Esophagus muscularis mucosa (tissue), 4 donors: Measurements from ENCODE around the gene GALNT13. TPM values are rescaled to one million over a fixed set of nuclear protein-coding genes. Genes with fewer than 3 reads are reported as not detected.

Experiments used
- DNase-seq: peaks from one replicate; pipeline ENCODE4 v3.0.0-alpha.2; 2017; ENCODE audit errors: extremely low spot score
- H3K27ac ChIP-seq, 4 donors: fragments of 200-600 bp; sonication (generic); replicated peaks in 1 of 4; 1 replicate in 3 of 4; 2 replicates in 1 of 4; pipeline ENCODE4 v1.5.1; 2016 to 2019; ENCODE audit warnings: mild to moderate bottlenecking in 1 of 4
- H3K27me3 ChIP-seq, 4 donors: fragments of 200-600 bp; sonication (generic); one replicate each; pipeline versions ENCODE4 v1.5.1 to v1.6.0; 2016 to 2019
- H3K36me3 ChIP-seq, 4 donors: fragments of 200-600 bp; sonication (generic); one replicate each; pipeline ENCODE4 v1.5.1; 2016 to 2019
- H3K4me1 ChIP-seq, 4 donors: fragments of 200-600 bp; sonication (generic); one replicate each; pipeline ENCODE4 v1.5.1; 2016 to 2019
- H3K4me3 ChIP-seq, 4 donors: fragments of 200-600 bp; sonication (generic); 1 replicate in 2 of 4; 2 replicates in 2 of 4; pipeline ENCODE4 v1.5.1; 2016 to 2019; ENCODE audit warnings: mild to moderate bottlenecking in 4 of 4, moderate library complexity in 1 of 4
- H3K9me3 ChIP-seq, 4 donors: fragments of 200-600 bp; sonication (generic); 1 replicate in 3 of 4; 2 replicates in 1 of 4; pipeline ENCODE4 v1.5.1; 2016 to 2019
- EP300 ChIP-seq: sonication (generic); formaldehyde crosslinking; IDR thresholded peaks from one replicate; pipeline ENCODE4 v1.6.1; 2017; ENCODE audit warnings: antibody characterized with exemption
- POLR2A ChIP-seq: fragments of 450-650 bp; IDR thresholded peaks from one replicate; pipeline ENCODE4 v1.6.1; 2017; ENCODE audit warnings: antibody characterized with exemption, moderate library complexity, mild to moderate bottlenecking, low read depth
- POLR2AphosphoS5 ChIP-seq, 2 donors: sonication (generic); formaldehyde crosslinking; IDR thresholded peaks; one replicate each; pipeline ENCODE4 v1.6.1; 2017; ENCODE audit warnings: antibody characterized with exemption in 2 of 2
- WGBS: methylation state at CpG from one replicate; pipeline ENCODE4 v1.1.5; 2018; 5-methylcytosine and 5-hydroxymethylcytosine counted together
- intact Hi-C: fragments of 100-400 bp; cut with DNase I; formaldehyde crosslinking; loops from one replicate; pipeline ENCODE4 v1.15.1; 2023
- total RNA-seq, 4 donors: library from RNA; depleted of rRNA; stranded (reverse); fragments of >200 nt; gene quantifications; one replicate each; pipeline versions ENCODE4 v1.1.0 to v1.2.1, GENCODE V29; 2016
- TF ChIP-seq, protein P1 (sequence below), 3 experiments: fragments of 200-600 bp in 2 of 3; fragments of 450-650 bp in 1 of 3; sonication (generic) in 2 of 3; IDR thresholded peaks; one replicate each; pipeline ENCODE4 v1.5.1; 2017 to 2019; ENCODE audit warnings: antibody characterized with exemption in 3 of 3, mild to moderate bottlenecking in 2 of 3, moderate library complexity in 1 of 3

Gene GALNT13
- total RNA-seq, 4 donors from 2014 or later, result 0.34 to 0.50 (median 0.40) TPM

GRCh38 chr2:153986488-153987229 is 114.9 kb downstream of the GALNT13 start:
- no peaks in the 10 kb centered on the region for H3K4me1 ChIP-seq
- no peak overlapping the region for H3K4me3 ChIP-seq
- no peaks in the 10 kb centered on the region for H3K36me3 ChIP-seq
- H3K27ac ChIP-seq, result no peak overlapping the region
- 70% methylated on average over 9 of the region's 9 CpGs for WGBS
- intact Hi-C loops, result no loop called here
- TF ChIP-seq, protein P1, sequence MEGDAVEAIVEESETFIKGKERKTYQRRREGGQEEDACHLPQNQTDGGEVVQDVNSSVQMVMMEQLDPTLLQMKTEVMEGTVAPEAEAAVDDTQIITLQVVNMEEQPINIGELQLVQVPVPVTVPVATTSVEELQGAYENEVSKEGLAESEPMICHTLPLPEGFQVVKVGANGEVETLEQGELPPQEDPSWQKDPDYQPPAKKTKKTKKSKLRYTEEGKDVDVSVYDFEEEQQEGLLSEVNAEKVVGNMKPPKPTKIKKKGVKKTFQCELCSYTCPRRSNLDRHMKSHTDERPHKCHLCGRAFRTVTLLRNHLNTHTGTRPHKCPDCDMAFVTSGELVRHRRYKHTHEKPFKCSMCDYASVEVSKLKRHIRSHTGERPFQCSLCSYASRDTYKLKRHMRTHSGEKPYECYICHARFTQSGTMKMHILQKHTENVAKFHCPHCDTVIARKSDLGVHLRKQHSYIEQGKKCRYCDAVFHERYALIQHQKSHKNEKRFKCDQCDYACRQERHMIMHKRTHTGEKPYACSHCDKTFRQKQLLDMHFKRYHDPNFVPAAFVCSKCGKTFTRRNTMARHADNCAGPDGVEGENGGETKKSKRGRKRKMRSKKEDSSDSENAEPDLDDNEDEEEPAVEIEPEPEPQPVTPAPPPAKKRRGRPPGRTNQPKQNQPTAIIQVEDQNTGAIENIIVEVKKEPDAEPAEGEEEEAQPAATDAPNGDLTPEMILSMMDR (IDR thresholded peaks at IDR 0.05), result no peak
- TF ChIP-seq POLR2AphosphoS5 (IDR thresholded peaks at IDR 0.05) (no peak), POLR2A (no peak), EP300 (no peak)
- DNase-seq, result no peak
- no peaks in the 10 kb centered on the region for H3K9me3 ChIP-seq
- H3K27me3 ChIP-seq, result no peaks in the 10 kb centered on the region

DNA sequence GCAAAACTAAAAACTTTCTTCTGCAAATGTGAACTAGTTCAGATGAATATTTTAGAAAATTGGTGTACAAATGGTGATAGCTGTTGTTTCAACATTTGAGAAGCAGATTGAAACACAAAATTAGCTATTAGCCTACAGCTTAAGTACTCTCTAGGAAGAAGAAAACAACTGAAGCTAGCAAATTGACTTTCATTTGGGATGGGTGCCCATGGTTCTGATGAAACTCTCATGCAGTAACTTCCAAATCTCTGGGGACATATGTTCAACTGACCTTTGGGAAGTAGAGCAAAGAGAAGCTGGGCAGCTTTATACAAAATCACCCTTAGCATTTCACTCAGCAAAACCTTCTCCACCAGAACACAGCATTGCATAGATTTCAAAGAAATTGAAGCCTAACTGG is 119.0 kb downstream of the GALNT13 start:
- Histone ChIP-seq H3K27me3 (no peaks in the 10 kb centered on the region), H3K27ac (no peak overlapping the region), H3K4me3 (no peak overlapping the region), H3K36me3 (no peaks in the 10 kb centered on the region), H3K4me1 (no peaks in the 10 kb centered on the region), H3K9me3 (no peaks in the 10 kb centered on the region)
- intact Hi-C loops, result no loop called here
- no peak for DNase-seq
- no peak for TF ChIP-seq POLR2A
- TF ChIP-seq, protein P1 (IDR thresholded peaks at IDR 0.05), result no peak

DNA sequence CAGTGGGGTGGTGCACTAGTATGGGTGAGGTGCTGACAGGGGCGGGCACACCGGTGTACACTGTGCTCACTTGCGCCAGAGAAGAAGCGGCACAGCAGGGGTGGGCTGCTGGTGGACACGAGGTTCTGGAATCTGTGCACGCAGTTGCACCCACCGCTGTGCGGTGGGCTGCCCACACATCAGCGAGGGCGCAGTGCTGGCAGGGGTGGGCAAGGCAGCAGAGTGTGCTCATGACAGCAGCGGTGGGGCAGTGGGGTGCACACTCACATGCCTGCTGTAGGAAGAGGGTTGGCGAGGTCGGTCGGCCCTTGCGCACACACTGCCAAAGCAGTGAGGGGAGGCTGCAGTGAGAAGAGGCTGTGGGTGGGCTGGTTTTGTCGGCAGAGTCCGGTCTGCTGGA is 141.8 kb downstream of the GALNT13 start:
- no peak for TF ChIP-seq POLR2A
- no peak for TF ChIP-seq POLR2AphosphoS5 (IDR thresholded peaks at IDR 0.05)
- TF ChIP-seq EP300, result no peak
- TF ChIP-seq, protein P1 (IDR thresholded peaks at IDR 0.05), result no peak
- H3K4me3 ChIP-seq, result no peak overlapping the region
- H3K9me3 ChIP-seq, result peaks cover 0 to 7% (median 0%) of the 10 kb centered on the region in 4 donors
- no peak overlapping the region for H3K27ac ChIP-seq
- 98% methylated on average over 12 of the region's 17 CpGs for WGBS
- no peaks in the 10 kb centered on the region for H3K36me3 ChIP-seq
- no peaks in the 10 kb centered on the region for H3K4me1 ChIP-seq
- H3K27me3 ChIP-seq, result no peaks in the 10 kb centered on the region
- DNase-seq, result no peak
- intact Hi-C loops, result no loop called here

GRCh38 chr2:154015233-154015632 is 143.5 kb downstream of the GALNT13 start:
- Histone ChIP-seq H3K4me3 (no peak overlapping the region), H3K9me3 (no peaks in the 10 kb centered on the region), H3K27me3 (no peaks in the 10 kb centered on the region), H3K27ac (no peak overlapping the region), H3K4me1 (no peaks in the 10 kb centered on the region), H3K36me3 (no peaks in the 10 kb centered on the region)
- TF ChIP-seq POLR2AphosphoS5 (IDR thresholded peaks at IDR 0.05), result no peak
- TF ChIP-seq, protein P1 (IDR thresholded peaks at IDR 0.05), result no peak
- TF ChIP-seq EP300, result no peak
- TF ChIP-seq POLR2A, result no peak
- intact Hi-C loops, result no loop called here
- 87% methylated on average over 2 of the region's 2 CpGs for WGBS
- DNase-seq, result no peak

DNA sequence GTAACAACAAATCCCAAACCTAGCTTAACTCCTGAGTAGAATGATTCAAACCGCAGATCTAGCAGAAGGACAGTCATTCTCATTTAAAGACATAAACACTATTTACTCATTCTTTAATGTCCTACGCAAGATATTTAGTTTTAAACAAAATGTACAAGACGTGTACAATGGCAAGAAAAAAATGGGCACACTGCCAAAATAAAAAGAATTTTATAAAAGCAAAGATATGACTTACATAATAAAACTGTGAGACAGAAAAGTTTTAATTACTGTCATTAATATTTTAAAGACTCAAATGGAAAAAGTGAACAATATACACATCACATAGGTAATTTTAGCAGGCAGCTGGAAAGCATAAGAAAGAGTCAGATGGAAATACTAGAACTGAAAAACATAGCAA is 157.8 kb downstream of the GALNT13 start:
- no peak for DNase-seq
- 70% methylated on average over 3 of the region's 3 CpGs for WGBS

More for the DNA sequence above, 157.8 kb downstream of the GALNT13 start:
- H3K27me3 ChIP-seq, result no peaks in the 10 kb centered on the region
- intact Hi-C loops, result no loop called here
- no peaks in the 10 kb centered on the region for H3K4me1 ChIP-seq
- H3K36me3 ChIP-seq, result no peaks in the 10 kb centered on the region
- H3K9me3 ChIP-seq, result peaks cover 0 to 9% (median 0%) of the 10 kb centered on the region in 4 donors
- H3K27ac ChIP-seq, result no peak overlapping the region
- H3K4me3 ChIP-seq, result no peak overlapping the region
- TF ChIP-seq EP300, result no peak
- no peak for TF ChIP-seq POLR2AphosphoS5 (IDR thresholded peaks at IDR 0.05)
- no peak for TF ChIP-seq POLR2A
- TF ChIP-seq, protein P1 (IDR thresholded peaks at IDR 0.05), result no peak
